Endodermal cell (in vitro differentiated cells): ENCODE measurements around the gene NCAPH2. TPM values are rescaled to one million over a fixed set of nuclear protein-coding genes. Genes with fewer than 3 reads are reported as not detected.

Experiments used
- DNase-seq: peaks from one replicate; pipeline ENCODE4 v3.0.0-alpha.2; 2017
- H3K27ac ChIP-seq: 2 replicates; pipeline ENCODE4 v1.5.1; 2013; ENCODE audit warnings: mild to moderate bottlenecking, low read depth, low read length, moderate library complexity
- H3K27me3 ChIP-seq: 2 replicates; pipeline ENCODE4 v1.6.1; 2013; ENCODE audit warnings: mild to moderate bottlenecking, low read length, moderate library complexity; ENCODE audit not compliant: insufficient read depth, control insufficient read depth, poor library complexity, severe bottlenecking
- H3K36me3 ChIP-seq: 2 replicates; pipeline ENCODE4 v1.7.0; 2013; ENCODE audit warnings: mild to moderate bottlenecking, low read length, moderate library complexity; ENCODE audit not compliant: control insufficient read depth, insufficient read depth
- H3K4me1 ChIP-seq: one replicate; pipeline ENCODE4 v1.7.0; 2013; ENCODE audit warnings: low read length; ENCODE audit not compliant: control insufficient read depth, insufficient read depth
- H3K4me3 ChIP-seq: 2 replicates; pipeline ENCODE4 v1.5.1; 2013; ENCODE audit warnings: mild to moderate bottlenecking, low read length, moderate library complexity
- H3K9ac ChIP-seq: 2 replicates; pipeline ENCODE4 v1.6.1; 2013; ENCODE audit warnings: mild to moderate bottlenecking, low read length, moderate library complexity; ENCODE audit not compliant: poor library complexity, severe bottlenecking; ENCODE audit errors: extremely low read depth
- H3K9me3 ChIP-seq: 2 replicates; pipeline ENCODE4 v1.6.1; 2013; ENCODE audit warnings: mild to moderate bottlenecking, low read length, moderate library complexity; ENCODE audit not compliant: control insufficient read depth
- H3K27ac Mint-ChIP-seq: 2 replicates; pipeline ENCODE4 v1.8.0; 2020; ENCODE audit warnings: mixed read lengths
- H3K27me3 Mint-ChIP-seq: 2 replicates; pipeline ENCODE4 v1.8.0; 2021; ENCODE audit warnings: mild to moderate bottlenecking, mixed read lengths; ENCODE audit not compliant: insufficient read depth
- H3K36me3 Mint-ChIP-seq: 2 replicates; pipeline ENCODE4 v1.8.0; 2020; ENCODE audit warnings: low read depth, mixed read lengths
- H3K4me1 Mint-ChIP-seq: 2 replicates; pipeline ENCODE4 v1.8.0; 2020; ENCODE audit warnings: mixed read lengths
- H3K4me3 Mint-ChIP-seq: 2 replicates; pipeline ENCODE4 v1.8.0; 2020; ENCODE audit warnings: mild to moderate bottlenecking, moderate library complexity, mixed read lengths
- H3K9me3 Mint-ChIP-seq: 2 replicates; pipeline ENCODE4 v1.8.0; 2020; ENCODE audit warnings: mild to moderate bottlenecking, mixed read lengths
- WGBS, 2 experiments: methylation state at CpG; one replicate each; pipeline versions ENCODE4 v1.1.5 to v1.1.7; 2013; ENCODE audit warnings: missing lambda C conversion rate in 2 of 2, mixed read lengths in 1 of 2; ENCODE audit not compliant: insufficient coverage in 1 of 2, insufficient read length in 1 of 2; 5-methylcytosine and 5-hydroxymethylcytosine counted together
- total RNA-seq, 2 donors: library from RNA; stranded (reverse); fragmentation: NEBNext Ultra II Directional in 1 of 2; extraction: Animal tissue kit (Norgen Biotek cat#: 25700) in 1 of 2; gene quantifications; 2 replicates in 1 of 2; 3 replicates in 1 of 2; pipeline ENCODE4 v1.2.1, GENCODE V29; 2021
- TF ChIP-seq, protein P1 (sequence below): fragments of 200-600 bp; sonication (generic); conservative IDR thresholded peaks from 2 replicates; pipeline ENCODE4 v1.5.0; 2021; ENCODE audit warnings: antibody characterized with exemption, mild to moderate bottlenecking

The NCAPH2 gene
- total RNA-seq, 2 donors from 2014 or later: 63.3 to 73.1 TPM

GRCh38 chr22:50528682-50529415 lies 20.8 kb downstream of the NCAPH2 start:
- H3K27ac ChIP-seq: no peak overlapping the region
- Mint-ChIP-seq H3K4me3 (no peak overlapping the region), H3K27ac (no peak overlapping the region), H3K4me1 (peaks cover 9% of the 10 kb centered on the region), H3K9me3 (no peaks in the 10 kb centered on the region), H3K36me3 (no peaks in the 10 kb centered on the region), H3K27me3 (peaks cover 59% of the 10 kb centered on the region)
- TF ChIP-seq, protein P1, sequence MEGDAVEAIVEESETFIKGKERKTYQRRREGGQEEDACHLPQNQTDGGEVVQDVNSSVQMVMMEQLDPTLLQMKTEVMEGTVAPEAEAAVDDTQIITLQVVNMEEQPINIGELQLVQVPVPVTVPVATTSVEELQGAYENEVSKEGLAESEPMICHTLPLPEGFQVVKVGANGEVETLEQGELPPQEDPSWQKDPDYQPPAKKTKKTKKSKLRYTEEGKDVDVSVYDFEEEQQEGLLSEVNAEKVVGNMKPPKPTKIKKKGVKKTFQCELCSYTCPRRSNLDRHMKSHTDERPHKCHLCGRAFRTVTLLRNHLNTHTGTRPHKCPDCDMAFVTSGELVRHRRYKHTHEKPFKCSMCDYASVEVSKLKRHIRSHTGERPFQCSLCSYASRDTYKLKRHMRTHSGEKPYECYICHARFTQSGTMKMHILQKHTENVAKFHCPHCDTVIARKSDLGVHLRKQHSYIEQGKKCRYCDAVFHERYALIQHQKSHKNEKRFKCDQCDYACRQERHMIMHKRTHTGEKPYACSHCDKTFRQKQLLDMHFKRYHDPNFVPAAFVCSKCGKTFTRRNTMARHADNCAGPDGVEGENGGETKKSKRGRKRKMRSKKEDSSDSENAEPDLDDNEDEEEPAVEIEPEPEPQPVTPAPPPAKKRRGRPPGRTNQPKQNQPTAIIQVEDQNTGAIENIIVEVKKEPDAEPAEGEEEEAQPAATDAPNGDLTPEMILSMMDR: no peak
- 63 to 80% methylated on average over 9 to 15 of the region's 15 CpGs for WGBS, 2 experiments
- no peaks in the 10 kb centered on the region for H3K4me1 ChIP-seq
- H3K9ac ChIP-seq: no peak overlapping the region
- no peak for DNase-seq
- H3K9me3 ChIP-seq: no peaks in the 10 kb centered on the region
- H3K27me3 ChIP-seq: peaks cover 57% of the 10 kb centered on the region
- no peak overlapping the region for H3K4me3 ChIP-seq
- H3K36me3 ChIP-seq: no peaks in the 10 kb centered on the region

DNA sequence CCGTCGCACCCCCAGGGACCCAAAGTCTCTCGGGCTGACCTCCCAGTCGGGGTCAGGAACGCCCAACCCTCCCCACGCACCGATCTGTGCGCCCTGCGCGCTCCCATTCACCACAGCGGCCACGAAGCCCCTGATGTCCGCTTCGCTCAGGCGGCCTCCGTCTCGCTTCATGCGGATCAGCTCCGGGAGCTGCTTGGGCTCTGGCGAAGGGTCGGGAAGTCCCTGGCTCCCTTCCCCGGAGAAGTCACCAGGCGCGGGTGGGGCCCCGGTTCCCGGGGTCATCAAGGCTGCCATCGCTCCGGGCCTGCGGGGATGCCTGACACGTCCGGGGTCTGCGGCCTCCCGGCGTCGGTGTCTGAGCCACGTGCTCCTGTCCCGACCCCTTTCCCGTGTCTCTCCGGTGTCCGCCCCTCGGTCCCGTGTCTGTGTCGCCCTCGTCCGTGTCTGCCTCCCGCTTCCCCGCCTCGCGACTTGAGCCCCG lies 21.4 kb downstream of the NCAPH2 start:
- Mint-ChIP-seq H3K27me3 (peaks cover 65% of the 10 kb centered on the region), H3K4me1 (peaks cover 12% of the 10 kb centered on the region), H3K36me3 (no peaks in the 10 kb centered on the region), H3K4me3 (no peak overlapping the region), H3K27ac (no peak overlapping the region), H3K9me3 (no peaks in the 10 kb centered on the region)
- Histone ChIP-seq H3K9me3 (no peaks in the 10 kb centered on the region), H3K4me1 (no peaks in the 10 kb centered on the region), H3K27me3 (peaks cover 57% of the 10 kb centered on the region), H3K27ac (no peak overlapping the region), H3K9ac (no peak overlapping the region), H3K36me3 (no peaks in the 10 kb centered on the region), H3K4me3 (no peak overlapping the region)
- TF ChIP-seq, protein P1: no peak
- WGBS, 2 experiments: 27 to 40% methylated on average over 33 to 50 of the region's 50 CpGs
- DNase-seq: peak; percentile 66

- H3K4me3 ChIP-seq: no peak within 1 kb of the TSS
- Mint-ChIP-seq H3K4me1 (peaks cover 8% of the 10 kb centered on the region), H3K27ac (no peak within 1 kb of the TSS), H3K27me3 (peaks cover 65% of the 10 kb centered on the region), H3K36me3 (no peaks in the 10 kb centered on the region), H3K9me3 (no peaks in the 10 kb centered on the region), H3K4me3 (peak within 1 kb of the TSS; percentile 56)
- WGBS, 2 experiments: 6 to 7% methylated on average over 27 to 92 of the region's 92 CpGs
- TF ChIP-seq, protein P1: no peak
- peak; percentile 68 for DNase-seq
- peak within 1 kb of the TSS; percentile 41 for H3K9ac ChIP-seq
- no peaks in the 10 kb centered on the region for H3K4me1 ChIP-seq
- no peak within 1 kb of the TSS for H3K27ac ChIP-seq
- H3K27me3 ChIP-seq: peaks cover 57% of the 10 kb centered on the region
- no peaks in the 10 kb centered on the region for H3K9me3 ChIP-seq
- no peaks in the 10 kb centered on the region for H3K36me3 ChIP-seq
Observed at GRCh38 chr22:50529897-50530579, 22.0 kb downstream of the NCAPH2 start, which contains the start of gene TYMP. TSS of gene TYMP (minus strand) at chr22:50530012. CDS start at chr22:50529709, 303 bp downstream.
